Glutamatergic neuron (in vitro differentiated cells): Measurements from ENCODE around the gene TTC28. TPM values are rescaled to one million over a fixed set of nuclear protein-coding genes. Genes with fewer than 3 reads are reported as not detected.

Experiments
- DNase-seq: peaks from one replicate; pipeline ENCODE4 v3.0.0; 2022
- H3K27ac Mint-ChIP-seq: one replicate; pipeline ENCODE4 v1.8.0; 2020; ENCODE audit warnings: mild to moderate bottlenecking, mixed read lengths, inconsistent platforms; ENCODE audit not compliant: unreplicated experiment
- H3K27me3 Mint-ChIP-seq: one replicate; pipeline ENCODE4 v1.8.0; 2020; ENCODE audit warnings: mild to moderate bottlenecking, moderate library complexity, mixed read lengths, inconsistent platforms; ENCODE audit not compliant: unreplicated experiment
- H3K36me3 Mint-ChIP-seq: one replicate; pipeline ENCODE4 v1.8.0; 2020; ENCODE audit warnings: mild to moderate bottlenecking, mixed read lengths, inconsistent platforms; ENCODE audit not compliant: unreplicated experiment
- H3K4me1 Mint-ChIP-seq: one replicate; pipeline ENCODE4 v1.8.0; 2020; ENCODE audit warnings: mild to moderate bottlenecking, low read depth, mixed read lengths, inconsistent platforms; ENCODE audit not compliant: unreplicated experiment
- H3K4me3 Mint-ChIP-seq: one replicate; pipeline ENCODE4 v1.8.0; 2020; ENCODE audit warnings: mild to moderate bottlenecking, mixed read lengths, inconsistent platforms; ENCODE audit not compliant: unreplicated experiment
- H3K9me3 Mint-ChIP-seq: one replicate; pipeline ENCODE4 v1.8.0; 2020; ENCODE audit warnings: mild to moderate bottlenecking, moderate library complexity, mixed read lengths, inconsistent platforms; ENCODE audit not compliant: unreplicated experiment
- CTCF ChIP-seq: fragments of 200-600 bp; sonication (generic); IDR thresholded peaks from one replicate; pipeline ENCODE4 v1.5.0; 2021; ENCODE audit not compliant: partially characterized antibody, unreplicated experiment
- total RNA-seq: library from RNA; stranded (reverse); fragmentation: NEBNext Ultra II Directional; extraction: Animal tissue kit (Norgen Biotek cat#: 25700); gene quantifications from one replicate; pipeline ENCODE4 v1.2.1, GENCODE V29; 2021; ENCODE audit not compliant: unreplicated experiment

Gene TTC28
- total RNA-seq, 1 donor from 2014 or later, result 55.6 TPM

GRCh38 chr22:28006271-28006670 lies 673.4 kb downstream of the TTC28 start:
- no peak for TF ChIP-seq CTCF
- no peak overlapping the region for H3K4me3 Mint-ChIP-seq
- H3K27me3 Mint-ChIP-seq, result peaks cover 9% of the 10 kb centered on the region

GRCh38 chr22:28005513-28005912 lies 674.1 kb downstream of the TTC28 start:
- Mint-ChIP-seq H3K9me3 (no peaks in the 10 kb centered on the region), H3K27ac (no peak overlapping the region), H3K4me1 (peaks cover 3% of the 10 kb centered on the region), H3K27me3 (peaks cover 9% of the 10 kb centered on the region), H3K36me3 (no peaks in the 10 kb centered on the region), H3K4me3 (no peak overlapping the region)
- DNase-seq, result no peak
- TF ChIP-seq CTCF, result no peak

More at GRCh38 chr22:28006271-28006670, 673.4 kb downstream of the TTC28 start:
- Mint-ChIP-seq H3K9me3 (no peaks in the 10 kb centered on the region), H3K36me3 (no peaks in the 10 kb centered on the region), H3K27ac (no peak overlapping the region), H3K4me1 (peaks cover 5% of the 10 kb centered on the region)
- no peak for DNase-seq

GRCh38 chr22:28004021-28004420 lies 675.6 kb downstream of the TTC28 start:
- H3K27ac Mint-ChIP-seq, result no peak overlapping the region
- no peak for TF ChIP-seq CTCF
- no peaks in the 10 kb centered on the region for H3K36me3 Mint-ChIP-seq
- no peak for DNase-seq
- H3K9me3 Mint-ChIP-seq, result no peaks in the 10 kb centered on the region
- H3K4me3 Mint-ChIP-seq, result no peak overlapping the region
- peaks cover 5% of the 10 kb centered on the region for H3K4me1 Mint-ChIP-seq
- peaks cover 9% of the 10 kb centered on the region for H3K27me3 Mint-ChIP-seq

- no peak for TF ChIP-seq CTCF
- no peak overlapping the region for H3K27ac Mint-ChIP-seq
- H3K36me3 Mint-ChIP-seq, result no peaks in the 10 kb centered on the region
- H3K9me3 Mint-ChIP-seq, result no peaks in the 10 kb centered on the region
- no peak for DNase-seq
- H3K27me3 Mint-ChIP-seq, result peaks cover 7% of the 10 kb centered on the region
- H3K4me1 Mint-ChIP-seq, result peaks cover 5% of the 10 kb centered on the region
- no peak overlapping the region for H3K4me3 Mint-ChIP-seq
Measured at GRCh38 chr22:28002863-28003565, 676.6 kb downstream of the TTC28 start.

- no peak for DNase-seq
- Mint-ChIP-seq H3K36me3 (no peaks in the 10 kb centered on the region), H3K4me3 (no peak overlapping the region), H3K4me1 (peaks cover 5% of the 10 kb centered on the region), H3K9me3 (no peaks in the 10 kb centered on the region), H3K27ac (no peak overlapping the region), H3K27me3 (peaks cover 7% of the 10 kb centered on the region)
- no peak for TF ChIP-seq CTCF
Measured at GRCh38 chr22:28002181-28002700, 677.4 kb downstream of the TTC28 start.
